ENCODE measurements around the gene SCUBE2. TPM values are rescaled to one million over a fixed set of nuclear protein-coding genes. Genes with fewer than 3 reads are reported as not detected.

SCUBE2 gene
- total RNA-seq, 1 donor from 2014 or later: 1.2 TPM

GRCh38 chr11:9126636-9127035 is 35.2 kb upstream of the SCUBE2 start:
- H3K27ac Mint-ChIP-seq: no peak overlapping the region
- no peak for TF ChIP-seq CTCF (IDR thresholded peaks at IDR 0.05; ENCODE audit: unreplicated experiment)
- peaks cover 9% of the 10 kb centered on the region for H3K9me3 Mint-ChIP-seq (ENCODE audit: low read depth)
- DNase-seq (ENCODE audit: low spot score, unreplicated experiment): no peak
- H3K36me3 Mint-ChIP-seq (ENCODE audit: insufficient read depth): peaks cover 7% of the 10 kb centered on the region
- H3K4me3 Mint-ChIP-seq (ENCODE audit: low read depth): no peak overlapping the region
- no peaks in the 10 kb centered on the region for H3K27me3 Mint-ChIP-seq
- H3K4me1 Mint-ChIP-seq (ENCODE audit: low read depth): peaks cover 3% of the 10 kb centered on the region

DNA sequence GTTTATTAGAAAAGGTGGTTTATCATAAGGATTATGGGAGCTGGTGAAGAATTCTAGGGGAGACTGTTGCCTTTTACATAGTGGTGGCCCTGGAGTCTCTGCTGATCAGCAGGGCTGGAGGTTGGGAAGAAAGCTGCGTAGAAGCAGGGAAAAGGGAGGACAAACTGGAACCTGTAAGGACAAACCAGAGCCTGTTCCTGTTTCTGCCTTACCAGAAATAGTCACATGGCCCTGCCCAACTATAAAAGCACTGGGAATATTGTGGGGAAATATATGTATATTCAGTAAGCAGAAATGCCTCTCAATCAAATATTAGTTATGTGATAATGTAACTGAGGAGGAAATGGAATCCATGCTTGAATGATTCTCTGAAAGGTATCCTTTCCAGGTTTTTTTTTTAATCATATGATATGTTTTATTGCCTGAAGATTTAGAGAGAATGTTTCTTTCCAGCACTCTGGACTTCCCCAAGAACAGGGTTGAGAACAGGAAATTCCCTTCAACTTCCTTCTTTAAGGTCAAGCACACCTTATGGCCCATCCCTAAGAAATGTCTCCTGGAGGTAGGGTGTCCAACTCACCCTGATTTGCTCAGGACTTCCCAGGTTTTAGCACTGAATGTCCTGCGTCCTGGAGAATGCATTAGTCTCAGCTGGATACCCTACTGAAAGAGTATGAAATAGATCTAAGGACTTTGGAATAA is 33.9 kb upstream of the SCUBE2 start:
- no peak overlapping the region for H3K27ac Mint-ChIP-seq
- no peak overlapping the region for H3K4me3 Mint-ChIP-seq (ENCODE audit: low read depth)
- no peaks in the 10 kb centered on the region for H3K27me3 Mint-ChIP-seq
- H3K9me3 Mint-ChIP-seq (ENCODE audit: low read depth): peaks cover 9% of the 10 kb centered on the region
- H3K4me1 Mint-ChIP-seq (ENCODE audit: low read depth): peaks cover 3% of the 10 kb centered on the region
- peaks cover 7% of the 10 kb centered on the region for H3K36me3 Mint-ChIP-seq (ENCODE audit: insufficient read depth)
- no peak for TF ChIP-seq CTCF (IDR thresholded peaks at IDR 0.05; ENCODE audit: unreplicated experiment)
- DNase-seq (ENCODE audit: low spot score, unreplicated experiment): no peak

- H3K27me3 Mint-ChIP-seq: no peaks in the 10 kb centered on the region
- no peak for TF ChIP-seq CTCF (IDR thresholded peaks at IDR 0.05; ENCODE audit: unreplicated experiment)
- H3K9me3 Mint-ChIP-seq (ENCODE audit: low read depth): peaks cover 9% of the 10 kb centered on the region
- H3K27ac Mint-ChIP-seq: no peak overlapping the region
- DNase-seq (ENCODE audit: low spot score, unreplicated experiment): no peak
- H3K4me1 Mint-ChIP-seq (ENCODE audit: low read depth): peaks cover 3% of the 10 kb centered on the region
- H3K4me3 Mint-ChIP-seq (ENCODE audit: low read depth): no peak overlapping the region
- peaks cover 7% of the 10 kb centered on the region for H3K36me3 Mint-ChIP-seq (ENCODE audit: insufficient read depth)
Measured at GRCh38 chr11:9123595-9124304, 32.4 kb upstream of the SCUBE2 start.

DNA sequence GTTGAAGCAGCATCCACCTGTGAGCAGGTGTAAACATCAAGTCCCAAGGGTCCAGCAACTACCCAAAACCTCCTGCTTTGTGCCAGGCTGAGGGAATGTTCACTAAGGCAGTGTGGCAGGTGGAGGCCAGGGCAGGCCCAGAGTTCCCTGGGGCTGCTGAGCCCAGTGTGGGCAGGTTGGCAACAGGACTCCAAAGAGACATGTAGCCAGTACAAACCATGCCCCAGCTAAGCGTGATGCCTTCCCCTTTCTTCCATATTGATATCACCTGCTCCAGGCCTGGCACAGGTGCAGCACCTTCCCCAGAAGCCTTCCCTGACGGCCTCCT is 30.0 kb upstream of the SCUBE2 start:
- no peaks in the 10 kb centered on the region for H3K36me3 Mint-ChIP-seq (ENCODE audit: insufficient read depth)
- peaks cover 3% of the 10 kb centered on the region for H3K4me1 Mint-ChIP-seq (ENCODE audit: low read depth)
- DNase-seq (ENCODE audit: low spot score, unreplicated experiment): no peak
- no peak for TF ChIP-seq CTCF (IDR thresholded peaks at IDR 0.05; ENCODE audit: unreplicated experiment)
- H3K27me3 Mint-ChIP-seq: no peaks in the 10 kb centered on the region
- H3K4me3 Mint-ChIP-seq (ENCODE audit: low read depth): no peak overlapping the region
- no peak overlapping the region for H3K27ac Mint-ChIP-seq
- H3K9me3 Mint-ChIP-seq (ENCODE audit: low read depth): no peaks in the 10 kb centered on the region

DNA sequence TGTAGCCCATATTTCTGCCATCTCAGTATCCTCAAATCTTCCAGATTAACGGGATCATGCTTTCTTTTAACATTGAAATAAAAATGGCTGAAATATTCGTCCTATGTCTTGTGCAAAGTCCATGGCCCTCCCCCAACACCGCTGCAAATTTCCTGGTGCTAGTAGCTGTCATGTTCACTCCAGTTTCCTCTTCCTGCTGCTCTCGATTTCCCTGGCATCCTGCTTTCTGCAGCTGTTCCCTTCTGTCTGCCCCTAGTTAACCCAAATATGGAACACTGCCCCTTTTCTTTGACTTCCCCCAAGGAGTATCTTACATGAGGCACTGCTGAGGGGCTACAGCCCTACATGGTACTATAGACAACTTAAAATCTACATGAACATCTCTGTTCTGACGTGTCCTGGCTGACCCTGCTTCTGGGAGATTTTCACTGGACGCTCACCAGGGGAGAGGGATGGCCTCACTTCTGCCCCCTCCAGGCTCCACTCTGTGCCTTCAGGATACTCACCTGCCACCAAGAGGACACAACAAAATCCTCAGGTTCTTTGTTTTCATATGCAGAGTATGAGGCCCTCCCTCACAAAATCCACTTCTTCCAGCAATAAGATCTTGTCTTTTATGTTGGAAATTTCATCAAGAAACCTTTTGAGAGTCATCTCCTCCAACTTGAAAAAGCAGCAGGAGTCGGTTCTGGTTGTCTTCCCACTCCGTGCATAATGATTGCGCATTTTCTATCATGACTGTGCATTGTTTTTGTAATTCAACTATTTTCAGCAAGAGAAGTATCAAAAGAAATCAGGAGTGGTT is 29.5 kb upstream of the SCUBE2 start:
- DNase-seq (ENCODE audit: low spot score, unreplicated experiment): no peak
- H3K4me3 Mint-ChIP-seq (ENCODE audit: low read depth): no peak overlapping the region
- no peaks in the 10 kb centered on the region for H3K36me3 Mint-ChIP-seq (ENCODE audit: insufficient read depth)
- H3K9me3 Mint-ChIP-seq (ENCODE audit: low read depth): no peaks in the 10 kb centered on the region
- H3K4me1 Mint-ChIP-seq (ENCODE audit: low read depth): peaks cover 3% of the 10 kb centered on the region
- no peaks in the 10 kb centered on the region for H3K27me3 Mint-ChIP-seq
- H3K27ac Mint-ChIP-seq: no peak overlapping the region
- TF ChIP-seq CTCF (IDR thresholded peaks at IDR 0.05; ENCODE audit: unreplicated experiment): peak; percentile 50

Data from progenitor cell of endocrine pancreas (in vitro differentiated cells).